ENCODE measurements around the gene TINAGL1.

TINAGL1 gene

DNA sequence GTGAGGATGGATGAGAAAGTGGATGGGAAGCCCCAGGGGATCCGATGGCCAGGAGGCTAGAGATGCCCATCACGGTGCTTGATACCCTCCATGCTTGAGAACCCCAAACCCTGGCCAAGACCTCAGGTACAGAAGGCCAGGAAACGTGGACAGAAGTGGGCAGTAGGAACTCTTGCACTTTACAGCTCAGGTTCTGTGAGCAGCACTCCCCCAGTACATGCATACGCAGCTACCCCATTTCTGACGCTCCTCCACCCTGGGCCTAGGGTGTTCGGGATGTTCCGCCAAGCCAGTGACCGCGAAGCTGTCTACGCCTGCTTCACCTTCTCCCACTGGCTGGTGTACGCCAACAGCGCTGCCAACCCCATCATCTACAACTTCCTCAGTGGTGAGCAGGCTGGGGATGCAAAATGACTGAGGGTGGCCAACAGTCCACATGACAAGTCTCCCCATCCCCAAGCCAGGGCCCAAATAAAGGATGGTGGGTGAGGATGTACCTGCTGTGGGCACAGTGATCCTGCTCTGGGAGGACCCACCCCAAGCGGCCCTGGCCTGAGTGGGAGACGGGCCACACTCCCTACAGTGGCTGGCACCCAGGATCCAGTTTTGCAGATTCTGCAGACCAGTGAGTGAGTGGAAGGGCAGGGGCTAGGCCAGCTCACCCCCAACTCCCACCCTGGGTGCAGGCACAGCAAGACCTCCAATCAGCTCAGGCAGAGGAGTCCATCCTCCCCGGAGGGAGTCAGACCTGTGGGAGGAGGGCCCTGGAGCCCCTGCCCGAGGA lies 48.6 kb downstream of the TINAGL1 start:
- Mint-ChIP-seq H3K4me3 (no peak overlapping the region), H3K4me1 (no peaks in the 10 kb centered on the region), H3K27ac (ENCODE audit: low read depth) (no peak overlapping the region)

GRCh38 chr1:31625561-31626222 lies 49.4 kb downstream of the TINAGL1 start:
- Mint-ChIP-seq H3K9me3 (no peaks in the 10 kb centered on the region), H3K27ac (ENCODE audit: low read depth) (no peak overlapping the region), H3K4me1 (no peaks in the 10 kb centered on the region), H3K36me3 (ENCODE audit: insufficient read depth) (peaks cover 26% of the 10 kb centered on the region), H3K27me3 (no peaks in the 10 kb centered on the region), H3K4me3 (no peak overlapping the region)
- no peak for ATAC-seq (replicated peaks; ENCODE audit: extremely low read depth, poor library complexity, severe bottlenecking)
- no peak for DNase-seq (ENCODE audit: low spot score in 2 of 2)

More for the DNA sequence above, 48.6 kb downstream of the TINAGL1 start:
- peaks cover 20% of the 10 kb centered on the region for H3K36me3 Mint-ChIP-seq (ENCODE audit: insufficient read depth)
- DNase-seq (ENCODE audit: low spot score in 2 of 2) = no peak
- H3K27me3 Mint-ChIP-seq = peaks cover 1% of the 10 kb centered on the region
- no peaks in the 10 kb centered on the region for H3K9me3 Mint-ChIP-seq
- ATAC-seq (replicated peaks; ENCODE audit: extremely low read depth, poor library complexity, severe bottlenecking) = no peak

DNA sequence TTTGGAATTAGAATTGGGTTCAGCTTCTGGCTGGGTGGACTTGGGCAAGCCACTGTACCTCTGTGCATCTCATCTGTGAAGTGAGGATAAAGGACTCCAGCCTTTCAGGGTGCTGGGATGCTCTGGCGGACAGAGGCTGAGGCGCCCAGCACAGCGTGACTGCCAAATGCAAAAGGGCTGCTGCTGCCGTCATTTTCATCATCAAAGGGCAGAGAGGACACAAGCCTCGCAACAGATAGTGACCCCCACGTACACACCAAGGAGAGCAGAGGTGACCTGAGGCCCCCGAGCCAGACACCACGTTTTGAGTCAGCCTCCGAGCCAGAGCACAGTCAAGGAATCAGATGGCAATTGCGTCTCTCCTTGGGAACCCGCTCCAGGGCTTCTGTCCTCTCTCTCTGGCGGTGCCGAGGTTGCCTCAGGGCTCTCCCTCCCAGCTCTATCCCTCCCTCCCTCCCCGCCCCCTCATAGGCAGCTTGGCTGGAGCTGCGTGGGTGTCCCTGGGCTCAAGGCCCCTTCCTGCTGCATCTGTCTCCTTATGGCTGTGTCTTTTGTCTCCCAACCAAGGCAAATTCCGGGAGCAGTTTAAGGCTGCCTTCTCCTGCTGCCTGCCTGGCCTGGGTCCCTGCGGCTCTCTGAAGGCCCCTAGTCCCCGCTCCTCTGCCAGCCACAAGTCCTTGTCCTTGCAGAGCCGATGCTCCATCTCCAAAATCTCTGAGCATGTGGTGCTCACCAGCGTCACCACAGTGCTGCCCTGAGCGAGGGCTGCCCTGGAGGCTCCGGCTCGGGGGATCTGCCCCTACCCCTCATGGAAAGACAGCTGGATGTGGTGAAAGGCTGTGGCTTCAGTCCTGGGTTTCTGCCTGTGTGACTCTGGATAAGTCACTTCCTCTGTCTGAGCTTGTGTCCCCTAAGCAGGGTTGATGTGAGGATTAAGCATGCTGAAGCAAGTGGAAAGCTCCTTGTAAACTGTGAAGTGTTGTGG lies 50.2 kb downstream of the TINAGL1 start:
- no peak for DNase-seq (ENCODE audit: low spot score in 2 of 2)
- H3K27me3 Mint-ChIP-seq = no peaks in the 10 kb centered on the region
- no peaks in the 10 kb centered on the region for H3K9me3 Mint-ChIP-seq
- no peak for ATAC-seq (replicated peaks; ENCODE audit: extremely low read depth, poor library complexity, severe bottlenecking)
- no peak overlapping the region for H3K27ac Mint-ChIP-seq (ENCODE audit: low read depth)
- peaks cover 28% of the 10 kb centered on the region for H3K36me3 Mint-ChIP-seq (ENCODE audit: insufficient read depth)
- H3K4me3 Mint-ChIP-seq = no peak overlapping the region
- H3K4me1 Mint-ChIP-seq = no peaks in the 10 kb centered on the region

- H3K27me3 Mint-ChIP-seq = no peaks in the 10 kb centered on the region
- H3K27ac Mint-ChIP-seq (ENCODE audit: low read depth) = no peak overlapping the region
- no peaks in the 10 kb centered on the region for H3K9me3 Mint-ChIP-seq
- H3K36me3 Mint-ChIP-seq (ENCODE audit: insufficient read depth) = peaks cover 35% of the 10 kb centered on the region
- DNase-seq (ENCODE audit: low spot score in 2 of 2) (no peak), ATAC-seq (replicated peaks; ENCODE audit: extremely low read depth, poor library complexity, severe bottlenecking) (no peak)
- H3K4me3 Mint-ChIP-seq = no peak overlapping the region
- H3K4me1 Mint-ChIP-seq = no peaks in the 10 kb centered on the region
These were observed 51.1 kb downstream of the TINAGL1 start for GRCh38 chr1:31627301-31627929.

- DNase-seq (ENCODE audit: low spot score in 2 of 2) = no peak
- Mint-ChIP-seq H3K36me3 (ENCODE audit: insufficient read depth) (peaks cover 35% of the 10 kb centered on the region), H3K4me1 (no peaks in the 10 kb centered on the region), H3K9me3 (no peaks in the 10 kb centered on the region), H3K4me3 (no peak overlapping the region), H3K27me3 (no peaks in the 10 kb centered on the region), H3K27ac (ENCODE audit: low read depth) (no peak overlapping the region)
- no peak for ATAC-seq (replicated peaks; ENCODE audit: extremely low read depth, poor library complexity, severe bottlenecking)
These were observed 51.7 kb downstream of the TINAGL1 start for GRCh38 chr1:31627930-31628559.

GRCh38 chr1:31628931-31629556 lies 52.7 kb downstream of the TINAGL1 start:
- ATAC-seq (replicated peaks; ENCODE audit: extremely low read depth, poor library complexity, severe bottlenecking) (no peak), DNase-seq (ENCODE audit: low spot score in 2 of 2) (no peak)
- H3K4me3 Mint-ChIP-seq = no peak overlapping the region
- H3K4me1 Mint-ChIP-seq = no peaks in the 10 kb centered on the region
- H3K9me3 Mint-ChIP-seq = no peaks in the 10 kb centered on the region
- peaks cover 37% of the 10 kb centered on the region for H3K36me3 Mint-ChIP-seq (ENCODE audit: insufficient read depth)
- H3K27ac Mint-ChIP-seq (ENCODE audit: low read depth) = no peak overlapping the region
- H3K27me3 Mint-ChIP-seq = no peaks in the 10 kb centered on the region

- Mint-ChIP-seq H3K4me3 (no peak overlapping the region), H3K9me3 (no peaks in the 10 kb centered on the region), H3K36me3 (ENCODE audit: insufficient read depth) (peaks cover 42% of the 10 kb centered on the region), H3K27me3 (no peaks in the 10 kb centered on the region), H3K4me1 (no peaks in the 10 kb centered on the region), H3K27ac (ENCODE audit: low read depth) (no peak overlapping the region)
- DNase-seq (ENCODE audit: low spot score in 2 of 2) (no peak), ATAC-seq (replicated peaks; ENCODE audit: extremely low read depth, poor library complexity, severe bottlenecking) (no peak)
These were observed 56.3 kb downstream of the TINAGL1 start for GRCh38 chr1:31632649-31633048.

DNA sequence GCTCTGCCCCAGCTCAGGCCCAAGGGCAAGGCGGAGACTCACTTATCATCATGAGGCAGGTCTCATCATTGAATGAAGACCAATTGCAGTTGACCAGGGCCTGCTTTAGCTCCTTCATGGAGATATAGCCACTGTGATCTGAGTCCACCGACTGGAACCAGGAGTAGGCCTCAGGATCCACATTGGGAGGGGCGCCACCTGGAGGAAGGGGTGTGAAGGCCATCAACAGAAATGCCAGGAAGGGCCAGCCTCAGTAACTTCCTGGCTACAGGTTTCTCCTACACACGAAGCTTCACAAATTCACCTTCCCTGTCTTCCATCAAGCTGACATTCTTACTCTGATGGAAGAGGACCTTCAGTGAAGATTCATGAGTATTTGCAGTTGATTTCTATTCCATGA lies 56.8 kb downstream of the TINAGL1 start:
- no peak overlapping the region for H3K4me3 Mint-ChIP-seq
- ATAC-seq (replicated peaks; ENCODE audit: extremely low read depth, poor library complexity, severe bottlenecking) (no peak), DNase-seq (ENCODE audit: low spot score in 2 of 2) (no peak)
- H3K9me3 Mint-ChIP-seq = no peaks in the 10 kb centered on the region
- H3K27ac Mint-ChIP-seq (ENCODE audit: low read depth) = no peak overlapping the region
- peaks cover 40% of the 10 kb centered on the region for H3K36me3 Mint-ChIP-seq (ENCODE audit: insufficient read depth)
- H3K4me1 Mint-ChIP-seq = no peaks in the 10 kb centered on the region
- H3K27me3 Mint-ChIP-seq = no peaks in the 10 kb centered on the region
